ENCODE data around the gene PKNOX2.

DNA sequence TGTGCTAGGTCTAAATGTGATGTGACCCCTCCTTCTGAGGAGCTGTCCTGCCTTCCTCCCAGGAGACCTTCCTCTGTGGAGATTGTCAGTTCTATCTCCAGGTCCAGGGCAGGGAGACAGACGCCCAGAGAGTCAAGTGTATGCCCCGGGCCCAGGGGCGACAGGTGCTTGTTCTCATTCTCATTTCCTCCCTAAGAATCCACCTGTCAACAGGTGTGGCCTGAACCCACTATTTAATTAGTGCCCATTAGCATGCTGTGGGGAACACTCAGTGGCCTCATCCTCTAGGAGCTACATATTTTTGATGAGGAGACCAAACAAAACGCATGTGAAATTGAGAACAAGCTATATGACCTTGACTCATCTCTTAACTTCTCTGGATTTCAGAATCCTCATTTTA is 9.5 kb downstream of the PKNOX2 start:
- TF ChIP-seq, protein P1, sequence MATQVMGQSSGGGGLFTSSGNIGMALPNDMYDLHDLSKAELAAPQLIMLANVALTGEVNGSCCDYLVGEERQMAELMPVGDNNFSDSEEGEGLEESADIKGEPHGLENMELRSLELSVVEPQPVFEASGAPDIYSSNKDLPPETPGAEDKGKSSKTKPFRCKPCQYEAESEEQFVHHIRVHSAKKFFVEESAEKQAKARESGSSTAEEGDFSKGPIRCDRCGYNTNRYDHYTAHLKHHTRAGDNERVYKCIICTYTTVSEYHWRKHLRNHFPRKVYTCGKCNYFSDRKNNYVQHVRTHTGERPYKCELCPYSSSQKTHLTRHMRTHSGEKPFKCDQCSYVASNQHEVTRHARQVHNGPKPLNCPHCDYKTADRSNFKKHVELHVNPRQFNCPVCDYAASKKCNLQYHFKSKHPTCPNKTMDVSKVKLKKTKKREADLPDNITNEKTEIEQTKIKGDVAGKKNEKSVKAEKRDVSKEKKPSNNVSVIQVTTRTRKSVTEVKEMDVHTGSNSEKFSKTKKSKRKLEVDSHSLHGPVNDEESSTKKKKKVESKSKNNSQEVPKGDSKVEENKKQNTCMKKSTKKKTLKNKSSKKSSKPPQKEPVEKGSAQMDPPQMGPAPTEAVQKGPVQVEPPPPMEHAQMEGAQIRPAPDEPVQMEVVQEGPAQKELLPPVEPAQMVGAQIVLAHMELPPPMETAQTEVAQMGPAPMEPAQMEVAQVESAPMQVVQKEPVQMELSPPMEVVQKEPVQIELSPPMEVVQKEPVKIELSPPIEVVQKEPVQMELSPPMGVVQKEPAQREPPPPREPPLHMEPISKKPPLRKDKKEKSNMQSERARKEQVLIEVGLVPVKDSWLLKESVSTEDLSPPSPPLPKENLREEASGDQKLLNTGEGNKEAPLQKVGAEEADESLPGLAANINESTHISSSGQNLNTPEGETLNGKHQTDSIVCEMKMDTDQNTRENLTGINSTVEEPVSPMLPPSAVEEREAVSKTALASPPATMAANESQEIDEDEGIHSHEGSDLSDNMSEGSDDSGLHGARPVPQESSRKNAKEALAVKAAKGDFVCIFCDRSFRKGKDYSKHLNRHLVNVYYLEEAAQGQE (IDR thresholded peaks at IDR 0.05; ENCODE audit: insufficient replicate concordance, low read depth): no peak
- TF ChIP-seq, protein P2, sequence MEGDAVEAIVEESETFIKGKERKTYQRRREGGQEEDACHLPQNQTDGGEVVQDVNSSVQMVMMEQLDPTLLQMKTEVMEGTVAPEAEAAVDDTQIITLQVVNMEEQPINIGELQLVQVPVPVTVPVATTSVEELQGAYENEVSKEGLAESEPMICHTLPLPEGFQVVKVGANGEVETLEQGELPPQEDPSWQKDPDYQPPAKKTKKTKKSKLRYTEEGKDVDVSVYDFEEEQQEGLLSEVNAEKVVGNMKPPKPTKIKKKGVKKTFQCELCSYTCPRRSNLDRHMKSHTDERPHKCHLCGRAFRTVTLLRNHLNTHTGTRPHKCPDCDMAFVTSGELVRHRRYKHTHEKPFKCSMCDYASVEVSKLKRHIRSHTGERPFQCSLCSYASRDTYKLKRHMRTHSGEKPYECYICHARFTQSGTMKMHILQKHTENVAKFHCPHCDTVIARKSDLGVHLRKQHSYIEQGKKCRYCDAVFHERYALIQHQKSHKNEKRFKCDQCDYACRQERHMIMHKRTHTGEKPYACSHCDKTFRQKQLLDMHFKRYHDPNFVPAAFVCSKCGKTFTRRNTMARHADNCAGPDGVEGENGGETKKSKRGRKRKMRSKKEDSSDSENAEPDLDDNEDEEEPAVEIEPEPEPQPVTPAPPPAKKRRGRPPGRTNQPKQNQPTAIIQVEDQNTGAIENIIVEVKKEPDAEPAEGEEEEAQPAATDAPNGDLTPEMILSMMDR (IDR thresholded peaks at IDR 0.05; ENCODE audit: insufficient read depth, low read length): no peak
- TF ChIP-seq POLR2AphosphoS5 (IDR thresholded peaks at IDR 0.05; ENCODE audit: low read depth) (no peak), GABPA (IDR thresholded peaks at IDR 0.05; ENCODE audit: low read depth) (no peak)
